HG03025 (cell line): Measurements from ENCODE around the gene DNAJB6.

Experiments used
- ATAC-seq: cut with Tn5 transposase; IDR thresholded peaks from one replicate; pipeline ENCODE4 v1.9.1; 2021; ENCODE audit warnings: mild to moderate bottlenecking, moderate library complexity; ENCODE audit not compliant: unreplicated experiment, low FRiP score

DNAJB6 gene

GRCh38 chr7:157406971-157407370, 70.2 kb downstream of the DNAJB6 start:
- no peak for ATAC-seq

GRCh38 chr7:157407512-157408257, 70.9 kb downstream of the DNAJB6 start:
- ATAC-seq = no peak

GRCh38 chr7:157408258-157409101, 71.7 kb downstream of the DNAJB6 start:
- no peak for ATAC-seq

GRCh38 chr7:157409149-157409752, 72.4 kb downstream of the DNAJB6 start:
- no peak for ATAC-seq

GRCh38 chr7:157409753-157410727, 73.2 kb downstream of the DNAJB6 start:
- ATAC-seq = no peak

- ATAC-seq = no peak
Measured at GRCh38 chr7:157410831-157411556, 74.2 kb downstream of the DNAJB6 start.

GRCh38 chr7:157411580-157411979, 74.8 kb downstream of the DNAJB6 start:
- no peak for ATAC-seq

- ATAC-seq = no peak
Measured at GRCh38 chr7:157412021-157412443, 75.2 kb downstream of the DNAJB6 start.

GRCh38 chr7:157412491-157413180, 75.8 kb downstream of the DNAJB6 start:
- no peak for ATAC-seq

GRCh38 chr7:157413881-157414701, 77.3 kb downstream of the DNAJB6 start:
- no peak for ATAC-seq

GRCh38 chr7:157414702-157415096, 77.9 kb downstream of the DNAJB6 start:
- no peak for ATAC-seq

- no peak for ATAC-seq
Measured at GRCh38 chr7:157415486-157415885, 78.7 kb downstream of the DNAJB6 start.

- no peak for ATAC-seq
Measured at GRCh38 chr7:157416011-157416410, 79.2 kb downstream of the DNAJB6 start.

GRCh38 chr7:157418204-157419034, 81.6 kb downstream of the DNAJB6 start:
- ATAC-seq = no peak

GRCh38 chr7:157419035-157419293, 82.2 kb downstream of the DNAJB6 start:
- ATAC-seq = no peak

- ATAC-seq = no peak
Measured at GRCh38 chr7:157422279-157422678, 85.5 kb downstream of the DNAJB6 start.

- ATAC-seq = no peak
Measured at GRCh38 chr7:157423348-157423747, 86.5 kb downstream of the DNAJB6 start.
